Ovary (tissue), 3 donors: ENCODE data around the gene ADSL.

Experiments used
- CTCF ChIP-seq, 3 donors: fragments of 450-650 bp in 2 of 3; fragments of 200-600 bp in 1 of 3; IDR thresholded peaks; one replicate each; pipeline versions ENCODE4 v1.5.1 to v1.8.0; 2016 to 2022; ENCODE audit warnings: antibody characterized with exemption in 3 of 3, mild to moderate bottlenecking in 1 of 3
- EP300 ChIP-seq: sonication (generic); formaldehyde crosslinking; IDR thresholded peaks from one replicate; pipeline ENCODE4 v1.6.1; 2017; ENCODE audit warnings: antibody characterized with exemption
- POLR2A ChIP-seq: fragments of 450-650 bp; IDR thresholded peaks from one replicate; pipeline ENCODE4 v1.6.1; 2017; ENCODE audit warnings: antibody characterized with exemption, mild to moderate bottlenecking, moderate library complexity
- donor health status: DM: no; HTN: no; CAD: no.

DNA sequence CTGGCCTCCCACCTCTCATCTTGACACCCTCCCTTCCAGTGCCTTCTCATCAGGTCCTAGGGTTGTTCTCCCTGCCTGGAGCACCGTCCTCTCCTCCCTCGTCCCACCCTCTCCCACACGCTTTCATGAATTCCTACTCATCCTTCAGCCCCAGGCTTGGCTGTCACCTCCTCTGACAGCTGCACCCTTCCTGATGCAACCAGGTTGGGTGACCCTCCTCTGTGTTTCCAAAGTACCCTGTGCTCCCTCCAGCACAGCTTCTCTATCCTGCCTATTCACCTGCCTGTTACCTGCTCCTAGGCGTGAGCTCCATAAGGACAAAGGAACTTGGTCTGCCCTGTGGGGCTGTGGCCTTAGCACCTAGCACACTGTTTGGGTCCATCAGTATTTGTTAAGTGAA lies 82.5 kb downstream of the ADSL start:
- TF ChIP-seq CTCF (IDR thresholded peaks at IDR 0.05) (no peak), POLR2A (no peak), EP300 (no peak)
